ENCODE data around the gene CD2AP.

Gene CD2AP

DNA sequence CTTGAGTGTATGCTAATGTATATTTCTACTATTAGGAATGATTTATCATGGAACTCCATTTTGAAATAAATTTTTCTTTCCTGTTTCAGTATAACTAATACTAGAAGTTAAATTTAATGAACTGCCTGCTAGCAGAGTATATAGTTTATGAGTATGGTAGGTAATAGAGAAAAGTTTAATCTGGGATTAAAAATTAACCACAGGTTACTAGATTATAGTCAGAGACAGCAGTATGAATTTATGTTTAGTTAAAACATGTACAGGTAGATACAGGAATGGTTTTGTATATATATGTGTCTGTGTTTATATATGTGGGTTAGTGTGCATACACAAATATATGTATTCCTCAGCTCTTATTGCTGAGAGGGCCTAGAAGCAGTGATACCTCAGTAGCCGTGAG lies 32.3 kb downstream of the CD2AP start:
- Histone ChIP-seq H2AFZ (ENCODE audit: low read depth) (no peak overlapping the region), H3K36me3 (ENCODE audit: insufficient read depth) (0 out of 2 replicates have a peak, but pooled peaks cover 4% of the 10 kb centered on the region), H3K4me3 (IDR thresholded peaks at IDR 0.05; ENCODE audit: insufficient read depth, low read depth, low read length) (no peak overlapping the region), H3K4me2 (no peak overlapping the region), H3K4me1 (ENCODE audit: low read depth, poor library complexity, severe bottlenecking) (no peaks in the 10 kb centered on the region), H3K79me2 (ENCODE audit: insufficient read depth, low read depth) (no peaks in the 10 kb centered on the region), H3K9ac (no peak overlapping the region), H3K27me3 (ENCODE audit: insufficient read depth, low read depth) (no peaks in the 10 kb centered on the region), H4K20me1 (ENCODE audit: insufficient read depth) (no peaks in the 10 kb centered on the region), H3K27ac (no peak overlapping the region)
- TF ChIP-seq, protein P1, sequence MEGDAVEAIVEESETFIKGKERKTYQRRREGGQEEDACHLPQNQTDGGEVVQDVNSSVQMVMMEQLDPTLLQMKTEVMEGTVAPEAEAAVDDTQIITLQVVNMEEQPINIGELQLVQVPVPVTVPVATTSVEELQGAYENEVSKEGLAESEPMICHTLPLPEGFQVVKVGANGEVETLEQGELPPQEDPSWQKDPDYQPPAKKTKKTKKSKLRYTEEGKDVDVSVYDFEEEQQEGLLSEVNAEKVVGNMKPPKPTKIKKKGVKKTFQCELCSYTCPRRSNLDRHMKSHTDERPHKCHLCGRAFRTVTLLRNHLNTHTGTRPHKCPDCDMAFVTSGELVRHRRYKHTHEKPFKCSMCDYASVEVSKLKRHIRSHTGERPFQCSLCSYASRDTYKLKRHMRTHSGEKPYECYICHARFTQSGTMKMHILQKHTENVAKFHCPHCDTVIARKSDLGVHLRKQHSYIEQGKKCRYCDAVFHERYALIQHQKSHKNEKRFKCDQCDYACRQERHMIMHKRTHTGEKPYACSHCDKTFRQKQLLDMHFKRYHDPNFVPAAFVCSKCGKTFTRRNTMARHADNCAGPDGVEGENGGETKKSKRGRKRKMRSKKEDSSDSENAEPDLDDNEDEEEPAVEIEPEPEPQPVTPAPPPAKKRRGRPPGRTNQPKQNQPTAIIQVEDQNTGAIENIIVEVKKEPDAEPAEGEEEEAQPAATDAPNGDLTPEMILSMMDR (conservative IDR thresholded peaks at IDR 0.05; ENCODE audit: low read depth, low read length) = no peak

DNA sequence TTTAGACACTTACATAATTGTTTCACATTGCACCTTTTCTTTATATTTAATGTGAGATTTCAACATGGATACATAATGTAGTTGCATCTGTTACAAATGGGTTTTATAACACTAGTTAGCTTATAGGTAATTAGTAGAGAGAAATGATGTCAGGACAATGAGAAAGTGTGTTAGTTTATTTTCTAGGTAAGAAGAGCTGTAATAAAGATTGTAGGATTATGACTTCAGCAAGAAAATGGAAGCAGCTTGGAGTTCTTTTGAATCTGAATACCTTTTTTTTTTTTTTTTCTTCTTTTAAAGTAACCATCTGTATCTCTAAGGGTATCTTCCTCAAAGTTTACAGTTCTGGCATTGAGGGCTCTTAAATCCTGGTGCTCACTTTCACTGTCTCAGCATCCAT lies 35.3 kb downstream of the CD2AP start:
- H3K4me1 ChIP-seq (ENCODE audit: low read depth, poor library complexity, severe bottlenecking) = no peaks in the 10 kb centered on the region
- no peaks in the 10 kb centered on the region for H4K20me1 ChIP-seq (ENCODE audit: insufficient read depth)
- TF ChIP-seq, protein P1 (conservative IDR thresholded peaks at IDR 0.05; ENCODE audit: low read depth, low read length) = no peak
- no peak overlapping the region for H3K27ac ChIP-seq
- H3K9ac ChIP-seq = no peak overlapping the region
- H3K36me3 ChIP-seq (ENCODE audit: insufficient read depth) = 0 out of 2 replicates have a peak, but pooled peaks cover 4% of the 10 kb centered on the region
- no peaks in the 10 kb centered on the region for H3K27me3 ChIP-seq (ENCODE audit: insufficient read depth, low read depth)
- H3K4me2 ChIP-seq = no peak overlapping the region
- no peaks in the 10 kb centered on the region; the same call in 1 of the 2 replicates for H3K79me2 ChIP-seq (ENCODE audit: insufficient read depth, low read depth)
- no peak overlapping the region for H2AFZ ChIP-seq (ENCODE audit: low read depth)
- no peak overlapping the region for H3K4me3 ChIP-seq (IDR thresholded peaks at IDR 0.05; ENCODE audit: insufficient read depth, low read depth, low read length)

DNA sequence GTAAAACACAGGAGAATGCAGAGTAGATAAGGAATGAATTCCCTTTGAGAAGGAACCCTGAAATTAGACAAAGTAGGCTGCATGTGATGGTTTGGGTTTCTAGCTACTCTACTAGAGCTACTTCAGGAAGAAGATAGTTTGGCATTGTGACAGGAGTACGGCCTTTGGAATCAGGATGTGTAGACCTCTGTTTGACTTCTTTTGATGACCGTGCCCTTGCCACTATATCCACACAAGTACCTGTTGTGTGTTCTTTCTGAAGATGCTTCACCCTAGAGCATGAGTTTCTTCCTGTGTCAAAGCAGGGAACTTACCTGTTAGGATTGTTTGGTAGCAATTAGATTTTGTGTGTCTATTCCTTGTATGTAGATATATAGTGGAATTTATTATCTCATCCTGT lies 41.7 kb downstream of the CD2AP start:
- no peak overlapping the region for H2AFZ ChIP-seq (ENCODE audit: low read depth)
- TF ChIP-seq, protein P1 (conservative IDR thresholded peaks at IDR 0.05; ENCODE audit: low read depth, low read length) = no peak
- H3K27ac ChIP-seq = no peak overlapping the region
- H4K20me1 ChIP-seq (ENCODE audit: insufficient read depth) = no peaks in the 10 kb centered on the region
- H3K4me3 ChIP-seq (IDR thresholded peaks at IDR 0.05; ENCODE audit: insufficient read depth, low read depth, low read length) = no peak overlapping the region
- H3K4me1 ChIP-seq (ENCODE audit: low read depth, poor library complexity, severe bottlenecking) = no peaks in the 10 kb centered on the region
- peaks cover 22% of the 10 kb centered on the region; the same call in 1 of the 2 replicates for H3K79me2 ChIP-seq (ENCODE audit: insufficient read depth, low read depth)
- no peak overlapping the region for H3K9ac ChIP-seq
- no peaks in the 10 kb centered on the region for H3K27me3 ChIP-seq (ENCODE audit: insufficient read depth, low read depth)
- no peak overlapping the region for H3K4me2 ChIP-seq
- H3K36me3 ChIP-seq (ENCODE audit: insufficient read depth) = no peaks in the 10 kb centered on the region

DNA sequence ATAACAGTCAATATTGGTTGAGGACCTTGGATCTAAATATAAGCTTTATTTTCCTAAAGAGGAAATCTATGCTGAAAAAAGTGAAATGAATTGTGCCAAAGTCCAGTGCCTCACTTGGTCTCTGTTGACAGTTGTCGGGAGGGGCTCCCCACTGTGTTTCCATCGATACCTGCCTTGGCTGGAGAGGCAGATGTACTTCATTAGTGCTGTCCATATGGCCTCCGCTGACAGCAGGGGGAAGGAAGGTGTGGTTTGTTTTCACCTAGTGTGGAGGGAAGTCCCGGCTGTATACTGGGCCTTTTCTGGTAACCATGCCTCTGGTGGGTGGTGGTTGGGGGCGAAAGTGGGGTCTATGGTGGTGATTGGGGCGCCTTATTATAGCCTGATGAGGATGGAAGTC lies 42.7 kb downstream of the CD2AP start:
- H3K4me2 ChIP-seq = no peak overlapping the region

More for the DNA sequence above, 42.7 kb downstream of the CD2AP start:
- no peak overlapping the region for H3K9ac ChIP-seq
- H4K20me1 ChIP-seq (ENCODE audit: insufficient read depth) = no peaks in the 10 kb centered on the region
- H3K4me1 ChIP-seq (ENCODE audit: low read depth, poor library complexity, severe bottlenecking) = no peaks in the 10 kb centered on the region
- no peak overlapping the region for H3K27ac ChIP-seq
- H3K36me3 ChIP-seq (ENCODE audit: insufficient read depth) = no peaks in the 10 kb centered on the region
- no peak overlapping the region for H2AFZ ChIP-seq (ENCODE audit: low read depth)
- H3K27me3 ChIP-seq (ENCODE audit: insufficient read depth, low read depth) = no peaks in the 10 kb centered on the region
- peaks cover 22% of the 10 kb centered on the region; the same call in 1 of the 2 replicates for H3K79me2 ChIP-seq (ENCODE audit: insufficient read depth, low read depth)
- TF ChIP-seq, protein P1 (conservative IDR thresholded peaks at IDR 0.05; ENCODE audit: low read depth, low read length) = no peak
- no peak overlapping the region for H3K4me3 ChIP-seq (IDR thresholded peaks at IDR 0.05; ENCODE audit: insufficient read depth, low read depth, low read length)
